Activated CD8-positive, alpha-beta memory T cell treated with anti-CD3 and anti-CD28 coated beads, Interleukin-2, amount 50 U/mL, for 1 hour (primary cell): ENCODE results near the gene SYNPR.

Source experiments
- DNase-seq: peaks from one replicate; pipeline ENCODE4 v3.0.0-alpha.2; 2020; ENCODE audit errors: extremely low read depth

The SYNPR gene

DNA sequence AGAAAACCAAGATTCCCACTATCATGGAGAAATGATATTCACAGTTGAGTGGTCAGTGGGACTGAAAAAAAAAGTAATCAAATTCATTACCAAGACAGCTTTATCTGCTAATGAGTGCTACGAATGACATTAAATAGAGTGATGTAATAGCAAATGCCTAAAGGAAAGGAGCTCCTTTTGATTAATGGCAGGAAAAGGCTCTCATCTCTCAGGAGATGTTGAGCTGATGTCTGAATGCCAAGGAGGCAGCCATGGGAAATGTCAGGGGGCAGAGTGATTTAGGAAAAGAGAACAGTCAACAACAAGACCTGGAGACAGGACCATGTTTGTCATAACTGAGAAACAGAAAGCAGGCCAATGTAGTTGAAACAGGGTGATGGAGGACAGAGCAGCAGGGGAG, 277.7 kb downstream of the SYNPR start:
- no peak for DNase-seq

DNA sequence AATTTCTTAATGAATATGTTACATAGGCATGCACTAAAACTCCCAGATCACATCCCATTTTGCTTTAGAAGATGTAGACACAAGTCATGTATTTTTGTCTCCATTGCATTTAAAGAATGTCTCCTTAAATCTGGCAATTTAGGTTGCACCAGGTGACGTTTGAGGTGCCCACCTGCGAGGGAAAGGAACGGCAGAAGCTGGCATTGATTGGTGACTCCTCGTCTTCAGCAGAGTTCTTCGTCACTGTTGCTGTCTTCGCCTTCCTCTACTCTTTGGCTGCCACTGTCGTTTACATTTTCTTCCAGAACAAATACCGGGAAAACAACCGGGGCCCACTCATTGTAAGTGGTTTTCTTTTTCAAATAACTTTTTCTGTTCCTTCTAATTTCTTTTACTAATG, 278.3 kb downstream of the SYNPR start:
- no peak for DNase-seq

DNA sequence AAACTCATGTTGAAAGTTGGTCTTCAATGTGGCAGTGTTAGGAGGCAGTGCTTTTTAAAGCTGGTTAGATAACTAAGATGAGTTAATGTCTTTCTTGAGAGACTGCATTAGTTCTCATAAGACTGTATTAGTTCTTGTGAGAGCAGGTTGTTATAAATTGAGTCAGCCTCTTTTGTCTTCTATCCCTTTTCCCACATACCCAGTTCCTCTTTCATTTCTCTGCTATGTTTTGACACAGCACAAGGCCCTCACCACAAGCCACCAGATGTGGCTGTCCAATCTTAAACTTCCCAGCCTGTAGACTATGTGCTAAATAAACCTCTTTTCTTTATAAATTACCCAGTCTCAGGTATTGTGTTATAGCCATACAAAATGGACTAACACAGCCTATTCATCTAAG, 279.8 kb downstream of the SYNPR start:
- no peak for DNase-seq

DNA sequence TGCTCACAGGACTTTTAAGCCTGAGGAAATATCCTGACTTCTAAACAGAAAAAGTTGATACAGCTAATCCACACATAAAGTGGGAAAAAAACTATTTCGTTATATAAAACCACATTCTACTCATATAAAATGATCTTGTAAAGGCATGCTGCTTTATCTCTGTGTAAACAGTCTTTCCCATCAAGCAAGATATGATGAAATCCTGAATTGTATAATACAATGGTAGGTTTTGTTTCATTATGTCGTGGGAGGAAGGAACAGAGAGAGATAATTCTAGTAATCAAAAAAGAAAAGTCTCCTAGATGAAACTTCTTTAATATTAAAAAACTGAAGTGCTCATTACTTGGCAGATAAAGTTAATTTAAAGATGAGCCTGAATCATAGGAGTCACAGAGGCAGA, 281.8 kb downstream of the SYNPR start:
- DNase-seq = no peak

DNA sequence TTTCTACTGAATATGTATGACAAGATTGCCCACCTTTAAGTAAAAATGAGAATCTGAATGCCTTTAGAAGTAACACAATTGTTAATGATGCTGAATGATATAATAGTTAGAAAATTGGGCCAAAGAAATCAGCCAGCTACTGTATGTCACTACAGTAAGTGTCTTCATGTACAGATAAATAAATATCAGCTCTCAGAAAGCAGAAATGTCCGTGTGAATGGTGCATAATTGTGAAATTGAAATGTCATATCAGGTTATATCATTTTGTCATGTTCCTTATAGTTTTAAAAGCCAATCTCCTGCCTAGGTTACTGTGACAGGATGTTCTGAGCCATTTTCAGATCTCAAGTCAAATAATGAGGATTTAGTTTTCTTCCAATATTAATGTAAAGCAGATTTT, 283.8 kb downstream of the SYNPR start:
- DNase-seq = no peak

DNA sequence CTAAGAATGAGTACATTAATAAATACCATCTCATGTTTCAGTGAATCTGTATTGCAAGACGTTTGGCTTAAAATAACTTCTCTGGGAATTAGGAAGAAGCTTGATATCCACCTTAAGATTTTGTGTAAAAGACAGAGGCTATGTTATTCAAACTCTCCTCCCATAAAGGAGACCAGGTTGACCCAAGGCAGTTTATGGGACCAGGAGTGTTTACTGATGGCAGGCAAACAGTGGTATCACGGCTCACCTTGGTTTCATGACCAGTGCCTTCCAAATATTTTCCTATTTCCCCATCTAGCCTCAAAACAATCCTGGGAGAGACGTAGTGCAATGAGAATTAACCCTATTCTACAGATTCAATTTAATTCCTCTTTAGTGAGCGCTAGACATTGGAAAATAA, 284.2 kb downstream of the SYNPR start:
- no peak for DNase-seq

DNA sequence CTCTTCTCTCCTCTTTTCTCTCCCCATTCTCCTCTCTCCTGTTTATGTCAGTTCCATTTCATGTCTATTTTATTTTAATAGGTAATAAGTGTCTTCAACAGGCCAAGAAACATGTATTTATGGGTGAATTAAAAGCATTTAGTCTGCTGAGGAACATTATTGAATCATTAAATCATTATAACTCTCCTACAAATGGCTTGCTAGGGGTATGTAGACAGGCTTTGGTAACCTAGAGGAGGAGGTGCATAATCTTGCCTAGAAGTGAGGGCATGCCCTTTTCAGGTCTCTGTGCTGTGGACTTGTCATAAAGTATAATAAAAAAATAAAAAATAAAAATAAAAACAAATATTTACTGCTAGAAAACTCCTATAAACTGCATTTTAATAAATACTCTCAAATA, 285.5 kb downstream of the SYNPR start:
- DNase-seq = no peak

DNA sequence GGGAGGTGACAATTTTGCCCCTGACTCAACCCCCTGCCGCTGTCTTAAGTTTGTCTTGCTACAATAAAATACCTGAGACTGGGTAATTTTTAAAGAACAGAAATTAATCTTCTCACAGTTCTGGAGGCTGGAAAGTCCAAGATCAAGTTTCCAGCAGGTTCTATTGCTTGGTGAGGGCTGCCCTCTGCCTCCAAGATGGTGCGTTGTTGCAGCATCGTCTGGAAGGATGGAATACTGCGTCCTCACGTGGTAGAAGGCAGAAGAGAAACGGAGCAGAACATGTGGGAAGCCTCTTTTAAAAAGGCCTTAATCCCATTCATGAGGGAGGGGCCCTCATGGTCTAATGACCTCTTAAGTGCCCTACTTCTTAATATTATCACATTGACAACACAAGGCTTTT, 287.1 kb downstream of the SYNPR start:
- DNase-seq = no peak

DNA sequence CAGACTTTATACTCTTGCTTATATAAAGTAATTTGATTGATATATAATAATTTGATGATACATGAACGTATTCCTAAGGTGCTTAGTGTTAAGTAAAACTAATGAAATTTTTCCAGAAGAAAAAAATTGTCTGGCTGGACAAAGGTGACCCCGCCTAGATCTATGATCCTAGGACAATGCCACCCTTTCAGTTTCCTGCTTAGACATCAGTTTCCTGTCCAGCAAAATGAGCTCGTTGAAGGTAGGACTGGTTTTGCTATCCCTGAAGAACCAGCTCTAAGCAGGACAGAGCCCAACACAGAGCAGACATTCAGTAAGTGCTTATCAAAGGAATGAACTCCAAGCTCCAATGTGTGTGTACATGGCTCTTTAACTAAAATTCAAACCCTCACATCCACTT, 293.6 kb downstream of the SYNPR start:
- DNase-seq = no peak

DNA sequence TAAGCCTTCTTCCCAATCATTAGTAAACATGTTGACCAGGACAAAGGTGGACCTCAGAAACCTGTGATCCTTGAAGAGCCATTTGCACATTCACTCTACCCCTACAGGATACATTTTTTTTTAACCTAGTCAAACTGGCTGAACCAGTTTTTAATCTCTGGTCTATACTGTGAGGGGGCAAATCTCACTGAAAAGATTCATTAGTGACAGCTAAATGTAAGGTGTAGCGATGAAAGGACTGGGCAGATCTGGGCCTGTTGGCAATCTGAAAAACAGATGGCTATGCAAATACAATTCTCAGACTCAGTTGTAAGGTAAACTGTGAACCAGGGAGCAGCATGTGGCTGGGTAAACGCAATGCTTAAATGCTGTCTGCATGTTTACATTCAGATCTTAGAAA, 298.7 kb downstream of the SYNPR start:
- DNase-seq = no peak

DNA sequence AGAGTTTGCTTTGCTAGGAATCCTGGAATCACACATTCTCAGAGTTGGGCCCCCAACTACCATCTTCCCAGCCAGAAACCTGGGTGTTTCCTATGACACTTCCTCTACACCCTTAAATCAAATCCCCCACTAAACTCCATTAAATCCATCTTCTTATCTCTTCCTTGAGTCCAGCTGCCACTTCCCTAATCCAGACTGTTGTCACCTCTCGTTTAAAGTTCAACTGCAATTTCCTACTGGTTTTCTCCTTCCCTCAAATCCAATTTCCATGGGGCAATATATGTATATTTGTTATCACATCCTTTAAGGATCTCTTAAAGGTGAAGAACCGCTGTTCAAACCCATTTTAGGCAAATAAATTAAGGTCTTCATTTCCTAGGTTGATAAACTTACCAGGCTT, 300.8 kb downstream of the SYNPR start:
- DNase-seq = no peak

DNA sequence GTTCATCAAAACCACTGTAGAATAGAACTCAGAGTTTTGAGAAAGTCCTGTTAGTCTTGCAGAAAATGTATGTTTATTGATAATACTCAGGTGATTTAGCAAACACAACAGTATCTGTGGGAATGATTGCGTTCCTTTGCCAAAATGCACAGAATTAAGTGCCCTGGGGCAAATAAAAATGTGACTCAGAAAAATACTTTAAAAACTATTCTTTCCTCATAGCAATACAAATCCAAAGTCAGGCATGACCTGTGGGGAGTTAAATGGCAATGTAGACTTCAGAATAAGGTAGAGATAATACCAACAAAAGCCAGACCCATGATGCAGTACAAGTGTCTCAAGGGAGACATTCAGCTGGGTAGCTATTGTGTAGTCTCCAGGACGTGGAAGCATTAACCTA, 302.0 kb downstream of the SYNPR start:
- DNase-seq = no peak

DNA sequence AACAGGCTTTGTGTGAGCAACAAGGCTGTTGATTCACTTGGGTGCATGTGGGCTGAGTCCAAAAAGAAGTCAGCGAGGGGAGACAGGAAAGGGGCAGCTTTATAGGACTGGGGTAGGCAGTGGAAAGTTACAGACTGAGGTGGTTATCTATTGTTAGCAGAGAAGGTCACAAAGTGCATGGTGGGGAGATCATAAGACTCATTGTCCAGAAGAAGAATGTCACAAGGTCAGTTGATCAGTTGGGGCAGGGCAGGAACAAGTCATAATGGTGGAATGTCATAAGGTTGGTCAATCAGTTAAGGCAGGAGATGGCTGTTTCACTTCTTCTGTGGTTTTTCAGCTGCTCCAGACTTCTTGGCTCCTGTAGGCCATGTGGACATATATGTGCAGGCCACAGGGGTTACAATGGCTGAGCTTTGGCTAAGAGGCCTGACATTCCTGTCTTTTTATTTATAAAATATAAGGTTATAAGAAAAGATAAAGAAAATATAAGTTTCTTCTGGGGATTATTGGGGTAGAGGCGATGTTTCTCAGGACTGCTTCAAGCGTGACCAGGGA, 304.9 kb downstream of the SYNPR start:
- no peak for DNase-seq

DNA sequence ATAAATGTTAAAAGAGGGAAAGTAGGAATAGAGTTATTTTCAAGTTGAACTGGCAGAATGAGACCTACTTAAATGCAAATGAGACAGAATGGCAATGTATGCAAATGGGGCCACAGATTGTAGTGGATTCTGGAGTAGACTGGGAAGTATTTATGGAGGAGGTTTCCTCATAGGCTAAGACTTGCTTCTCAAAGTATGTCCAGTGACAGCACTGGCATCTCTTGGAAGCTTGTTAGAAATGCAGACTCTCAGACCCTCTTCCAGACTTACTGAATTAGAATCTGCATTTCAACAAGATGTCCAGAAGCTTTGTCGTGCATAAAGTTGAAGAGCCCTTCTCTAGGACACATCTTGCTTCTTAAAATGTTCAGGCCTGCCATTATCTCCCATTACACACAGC, 306.6 kb downstream of the SYNPR start:
- no peak for DNase-seq

DNA sequence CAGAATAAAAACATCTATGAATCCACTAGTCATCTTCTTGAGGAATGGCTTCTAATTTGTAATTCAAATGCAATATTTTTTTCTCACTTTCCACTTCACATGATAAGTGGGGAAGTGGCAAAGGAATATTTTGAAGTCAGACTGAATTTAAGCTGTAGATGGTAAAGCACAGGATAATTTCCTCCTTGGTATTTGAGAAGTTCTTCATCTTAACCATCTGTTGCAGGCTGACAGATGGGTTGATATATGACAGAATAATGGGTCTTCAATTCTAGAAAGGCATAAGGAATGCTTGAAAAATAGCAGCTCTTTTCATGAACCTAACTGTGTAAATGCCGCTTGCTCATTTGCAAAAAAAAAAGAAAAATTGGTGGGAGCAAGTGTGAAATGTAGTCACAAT, 307.8 kb downstream of the SYNPR start:
- no peak for DNase-seq

DNA sequence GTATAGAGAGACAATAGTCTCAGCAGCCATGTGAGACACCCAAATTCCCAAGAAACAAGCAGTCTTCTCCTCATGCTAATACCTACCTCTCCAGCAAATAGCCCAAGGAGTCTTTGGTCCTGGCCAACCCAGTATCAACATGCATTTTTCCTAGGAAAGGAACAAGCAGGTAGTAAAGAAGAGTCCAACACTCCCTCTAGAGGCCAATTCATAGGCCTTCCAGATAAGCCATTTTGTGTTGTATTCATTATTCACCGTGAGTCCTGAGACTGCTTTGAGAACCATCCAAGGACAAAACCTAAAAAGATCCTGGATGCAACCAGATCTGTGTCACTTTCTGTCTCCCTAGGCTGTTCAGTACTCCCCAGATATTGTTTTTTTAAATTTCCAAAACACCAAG, 310.8 kb downstream of the SYNPR start:
- no peak for DNase-seq

DNA sequence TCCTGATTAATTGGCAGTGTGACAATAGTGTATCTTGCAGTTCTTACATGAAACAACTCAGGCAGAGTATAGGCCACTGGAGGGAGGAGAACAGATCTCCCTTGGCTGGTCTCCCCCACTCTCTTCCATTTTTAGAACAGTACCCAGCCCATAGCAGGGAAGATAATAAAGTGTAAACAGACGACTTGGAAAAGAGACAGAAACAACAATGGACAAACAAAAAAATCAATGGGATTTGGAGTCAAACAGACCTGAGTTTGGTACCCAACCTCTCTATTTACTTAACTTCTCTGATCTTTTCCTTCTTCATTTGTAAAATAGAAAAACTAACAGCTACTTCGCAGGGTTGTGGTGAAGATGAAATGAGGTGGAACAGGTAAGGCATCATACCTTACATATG, 315.7 kb downstream of the SYNPR start:
- DNase-seq = no peak

DNA sequence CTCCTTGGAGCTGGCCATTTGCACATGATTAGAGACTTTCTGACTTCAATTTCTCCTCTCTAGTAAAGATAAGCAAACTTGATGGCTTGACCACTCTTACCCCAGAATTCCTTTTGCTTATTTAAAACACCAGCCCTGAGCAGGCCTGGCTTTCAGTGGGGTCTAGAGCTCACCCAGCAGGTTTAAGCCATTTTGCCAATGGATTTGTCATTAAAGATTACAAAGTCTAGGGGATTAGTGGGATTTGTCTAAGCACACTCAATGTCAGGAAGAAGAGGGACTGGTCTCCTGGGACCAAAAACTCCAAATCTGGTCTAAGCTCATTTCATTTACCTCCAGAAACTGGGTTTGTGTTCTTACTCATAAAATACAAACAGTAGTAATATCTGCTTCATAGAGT, 317.1 kb downstream of the SYNPR start:
- no peak for DNase-seq

DNA sequence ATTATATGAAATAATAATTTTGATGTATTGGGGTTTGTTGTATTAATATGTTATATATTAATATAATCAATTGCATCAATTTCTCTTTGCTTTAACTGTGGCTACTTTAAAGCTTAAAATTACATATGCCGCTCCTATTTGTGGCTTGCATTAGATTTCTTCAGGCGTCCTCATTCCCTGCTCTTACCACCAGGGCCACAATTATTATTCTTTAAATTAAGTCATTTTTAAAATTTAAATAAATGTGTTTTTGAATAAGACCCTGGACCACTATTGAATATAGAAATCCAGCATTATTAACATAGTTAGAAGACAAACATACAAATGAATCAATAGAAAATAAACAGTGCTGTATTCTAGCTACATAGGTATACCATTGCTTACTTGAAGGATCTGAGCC, 318.9 kb downstream of the SYNPR start:
- no peak for DNase-seq

DNA sequence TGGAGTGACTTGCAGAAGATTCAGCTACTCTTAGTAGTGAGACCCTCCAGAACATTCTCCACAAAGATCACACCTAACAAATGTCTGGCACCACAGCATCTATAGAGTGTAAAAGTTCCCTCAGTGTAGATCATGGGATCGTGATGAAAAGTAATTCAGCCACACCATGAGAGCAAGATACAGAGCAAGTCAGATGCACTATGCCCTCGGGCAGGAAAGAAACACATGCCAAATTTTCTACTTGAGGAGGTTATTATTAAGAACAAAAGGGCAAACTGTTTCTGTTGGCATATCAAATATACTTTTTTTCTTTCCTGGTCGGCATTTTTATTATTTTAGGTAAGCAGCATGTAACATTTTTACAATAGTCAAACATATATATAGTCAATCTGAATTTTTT, 329.6 kb downstream of the SYNPR start:
- DNase-seq = no peak

DNA sequence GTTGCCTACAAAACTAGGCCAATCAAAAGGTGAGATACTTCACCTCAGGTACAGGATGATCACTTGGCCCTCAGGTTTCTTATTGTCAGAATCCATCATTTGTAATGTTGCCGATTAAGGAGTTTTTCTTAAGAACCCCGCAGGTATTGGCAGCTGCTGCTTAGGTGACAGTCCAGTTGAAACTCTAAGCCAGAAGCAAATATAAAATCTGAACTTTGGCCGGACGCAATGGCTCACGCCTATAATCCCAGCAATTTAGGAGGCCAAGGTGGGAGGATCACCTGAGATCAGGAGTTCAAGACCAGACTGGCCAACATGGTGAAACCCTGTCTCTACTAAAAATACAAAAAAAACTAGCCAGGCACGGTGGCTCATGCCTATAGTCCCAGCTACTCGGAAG, 331.3 kb downstream of the SYNPR start:
- no peak for DNase-seq

DNA sequence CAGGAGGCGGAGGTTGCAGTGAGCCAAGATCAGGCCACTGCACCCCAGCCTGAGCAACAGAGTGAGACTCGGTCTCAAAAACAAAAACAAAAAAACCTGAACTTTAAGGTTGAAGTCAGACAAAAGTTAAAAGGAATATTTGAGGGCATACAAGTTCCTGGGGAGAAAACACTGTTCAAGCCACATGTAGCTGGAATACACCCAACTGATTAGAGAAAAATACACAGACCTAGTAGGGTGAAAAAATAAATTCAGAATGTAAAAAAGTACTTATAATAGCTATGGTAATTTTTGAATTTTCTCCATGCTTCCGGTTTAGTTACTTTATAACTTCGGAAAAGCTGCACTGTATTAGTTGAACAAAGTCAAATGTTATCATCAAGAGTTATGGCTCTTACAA, 331.7 kb downstream of the SYNPR start:
- no peak for DNase-seq

DNA sequence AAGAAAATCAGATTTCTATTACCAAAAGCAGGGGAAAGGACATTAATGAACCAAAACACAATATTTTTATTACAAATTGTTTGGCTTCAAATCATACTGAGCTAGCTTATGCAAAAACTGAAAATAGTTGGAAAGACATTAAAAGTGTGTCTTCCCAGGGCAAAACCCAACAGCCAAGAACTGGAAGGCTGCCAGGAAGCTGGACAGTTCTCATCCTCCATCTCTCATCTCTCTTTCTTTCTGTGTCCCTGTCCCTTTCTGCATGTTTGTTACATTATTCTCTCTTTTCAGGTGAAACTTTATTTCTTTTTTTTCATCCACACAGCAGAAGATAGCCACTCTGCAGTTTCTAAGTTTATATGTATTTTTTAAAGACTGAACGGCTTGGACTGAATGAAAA, 333.3 kb downstream of the SYNPR start:
- no peak for DNase-seq

DNA sequence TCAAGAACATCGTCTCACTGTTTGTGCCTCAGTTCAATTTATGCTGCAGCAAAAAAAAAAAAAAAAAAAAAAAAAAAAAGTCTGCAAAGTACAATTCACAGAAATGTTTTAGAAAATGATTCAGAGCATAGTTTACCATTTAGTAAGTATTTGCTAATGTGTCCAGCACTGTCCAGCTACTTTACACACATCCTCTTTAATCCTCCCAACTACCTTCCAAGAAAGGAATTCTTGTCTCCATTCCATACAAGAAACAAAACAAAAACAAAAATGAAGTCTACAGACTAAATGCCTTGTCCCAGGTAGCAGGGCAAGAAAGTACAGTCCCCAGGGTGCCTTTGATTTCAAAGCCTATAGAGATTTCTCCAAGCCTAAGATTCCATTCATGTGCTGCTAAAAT, 335.5 kb downstream of the SYNPR start:
- DNase-seq = no peak

DNA sequence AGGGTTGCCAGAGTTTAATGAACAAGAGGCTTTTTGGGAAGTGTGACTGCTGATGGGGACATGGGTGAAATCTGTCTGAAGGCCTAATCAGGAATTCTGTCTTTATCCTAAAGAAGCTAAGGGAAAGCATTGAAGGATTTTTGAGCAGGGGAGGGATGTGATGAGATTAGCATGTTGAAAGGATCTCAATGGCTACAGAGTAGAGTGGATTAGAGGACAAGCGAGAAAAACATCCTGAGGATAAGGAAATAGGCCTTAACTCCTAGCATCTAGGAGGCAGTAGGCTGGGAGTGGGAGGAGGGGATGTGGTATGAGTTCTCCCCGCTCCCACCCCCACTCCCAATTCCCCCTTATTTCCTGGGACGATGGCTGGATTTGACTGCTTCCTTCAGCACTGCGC, 339.3 kb downstream of the SYNPR start:
- DNase-seq = no peak
